HG03520 (cell line): ENCODE data around the gene TEDDM1.

Experiments
- ATAC-seq: cut with Tn5 transposase; IDR thresholded peaks from one replicate; pipeline ENCODE4 v1.9.1; 2021; ENCODE audit warnings: mild to moderate bottlenecking, moderate library complexity; ENCODE audit not compliant: unreplicated experiment

Gene TEDDM1

DNA sequence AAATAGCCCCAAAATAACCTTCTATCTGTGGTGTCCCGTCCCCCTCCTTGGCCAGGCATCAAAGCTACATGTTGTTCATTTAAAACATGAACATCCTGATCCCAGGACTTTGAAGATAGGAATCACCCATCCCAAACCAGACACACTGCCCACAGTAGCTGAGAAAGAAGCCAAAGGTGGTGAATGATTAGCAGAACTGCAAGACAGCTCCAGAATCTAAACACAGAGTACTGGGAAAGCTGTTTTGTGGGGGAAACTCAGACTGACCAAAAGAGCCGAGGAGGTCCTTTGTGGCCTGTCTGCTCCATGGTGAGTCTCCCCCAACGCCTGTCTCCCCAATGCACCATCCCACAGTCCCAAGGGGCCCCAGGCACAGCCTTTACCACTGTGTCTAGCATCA lies 7.3 kb upstream of the TEDDM1 start:
- ATAC-seq, result no peak

DNA sequence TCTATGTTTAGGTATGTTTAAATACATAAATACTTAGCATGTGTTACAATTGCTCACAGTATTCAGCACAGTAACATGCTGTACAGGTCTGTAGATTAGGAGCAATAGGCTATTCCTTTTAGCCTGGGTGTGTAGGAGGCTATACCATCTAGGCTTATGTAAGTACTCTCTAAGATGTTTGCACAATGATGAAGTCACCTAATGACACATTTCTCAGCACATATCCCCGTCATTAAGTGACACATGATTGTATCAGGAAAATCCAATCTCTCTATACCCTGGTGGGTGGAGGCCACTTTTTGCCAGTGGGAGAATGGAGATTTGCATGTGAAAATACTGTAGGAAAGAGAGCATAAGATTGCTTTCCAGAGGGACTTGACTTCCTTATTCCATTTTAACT lies 5.5 kb upstream of the TEDDM1 start:
- ATAC-seq, result no peak

DNA sequence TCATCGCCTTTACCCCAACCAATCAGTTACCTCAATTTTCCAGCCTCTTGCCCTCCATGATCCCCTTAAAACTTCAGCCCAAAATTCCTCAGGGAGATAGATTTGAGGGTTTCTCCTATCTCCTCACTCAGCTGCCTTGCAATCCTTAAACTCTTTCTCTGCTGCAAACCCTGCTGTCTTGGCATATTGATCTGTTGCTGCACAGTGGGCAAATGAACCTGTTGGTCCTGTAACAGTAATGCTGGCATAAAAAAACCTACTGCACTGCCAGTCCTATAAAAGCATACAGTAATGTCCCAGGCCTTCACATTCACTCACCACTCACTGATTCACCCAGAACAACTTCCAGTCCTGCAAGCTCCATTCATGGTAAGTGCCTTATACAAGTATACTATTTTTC lies 5.1 kb upstream of the TEDDM1 start:
- no peak for ATAC-seq

DNA sequence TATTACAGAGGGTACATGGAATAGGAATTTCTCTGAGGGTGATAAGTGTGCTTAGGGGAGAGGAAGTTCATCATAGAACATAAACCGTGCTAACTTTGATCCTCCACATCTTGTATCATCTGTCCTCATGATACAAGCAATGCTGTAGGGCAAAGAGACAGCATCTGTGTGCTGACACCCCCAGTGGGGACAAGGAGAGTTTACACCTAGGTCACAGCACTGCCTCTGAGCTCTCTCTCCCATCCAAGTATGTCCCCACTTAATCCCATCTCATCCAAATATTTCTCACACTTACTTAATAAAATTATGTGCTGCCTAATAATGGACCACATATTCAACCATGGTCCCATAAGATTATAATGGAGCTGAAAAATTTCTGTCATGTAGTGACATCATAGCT lies 4.3 kb upstream of the TEDDM1 start:
- no peak for ATAC-seq

DNA sequence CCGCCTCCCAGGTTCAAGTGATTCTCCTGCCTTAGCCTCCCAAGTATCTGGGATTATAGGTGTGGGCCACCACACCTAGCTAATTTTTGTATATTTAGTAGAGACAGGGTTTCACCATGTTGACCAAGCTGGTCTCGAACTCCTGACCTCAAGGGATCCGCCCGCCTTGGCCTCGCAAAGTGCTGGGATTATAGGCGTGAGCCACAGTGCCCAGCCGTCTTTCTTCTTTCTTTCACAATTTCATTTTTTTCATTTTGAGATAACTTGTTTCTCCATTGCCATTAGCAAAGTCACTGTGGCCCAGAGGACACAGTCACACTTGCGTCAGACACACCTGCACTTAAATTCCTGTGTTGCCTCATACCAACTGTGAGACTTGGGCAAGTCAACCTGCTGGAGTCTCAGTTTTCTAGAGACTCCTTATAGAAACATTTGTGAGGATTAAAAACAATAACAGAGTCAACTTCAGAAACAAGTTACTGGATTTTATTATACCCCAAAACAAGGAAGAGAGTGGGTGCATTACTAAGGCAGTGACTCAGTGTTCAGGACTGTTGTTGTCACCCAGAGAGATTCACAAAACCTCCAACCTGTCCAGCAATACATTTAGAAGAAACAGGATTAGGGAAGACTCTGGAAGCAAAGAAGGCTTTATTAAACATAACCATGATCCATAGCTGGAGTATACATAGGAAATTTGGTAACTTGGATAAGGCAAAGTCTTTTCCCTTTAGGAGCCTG lies 2.6 kb downstream of the TEDDM1 start:
- no peak for ATAC-seq

DNA sequence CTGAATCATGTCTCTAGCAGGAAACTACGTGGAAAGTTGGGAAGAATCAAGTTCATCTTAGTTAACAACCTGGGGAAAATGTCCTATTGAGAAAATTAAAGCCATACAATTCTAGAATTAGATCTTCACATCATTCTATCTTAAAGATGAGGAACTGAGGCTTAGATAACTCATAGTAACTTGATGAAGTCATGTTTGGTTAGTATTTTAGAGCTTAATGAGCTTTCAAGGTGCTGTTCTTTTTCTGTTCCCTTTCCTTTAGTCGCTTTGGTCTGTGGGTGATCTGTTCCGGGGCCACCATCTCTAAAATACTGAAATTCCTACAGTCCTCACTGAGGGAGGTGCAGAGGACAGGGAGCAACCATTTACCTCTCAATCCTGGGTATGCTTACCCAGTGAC lies 4.6 kb downstream of the TEDDM1 start:
- no peak for ATAC-seq

DNA sequence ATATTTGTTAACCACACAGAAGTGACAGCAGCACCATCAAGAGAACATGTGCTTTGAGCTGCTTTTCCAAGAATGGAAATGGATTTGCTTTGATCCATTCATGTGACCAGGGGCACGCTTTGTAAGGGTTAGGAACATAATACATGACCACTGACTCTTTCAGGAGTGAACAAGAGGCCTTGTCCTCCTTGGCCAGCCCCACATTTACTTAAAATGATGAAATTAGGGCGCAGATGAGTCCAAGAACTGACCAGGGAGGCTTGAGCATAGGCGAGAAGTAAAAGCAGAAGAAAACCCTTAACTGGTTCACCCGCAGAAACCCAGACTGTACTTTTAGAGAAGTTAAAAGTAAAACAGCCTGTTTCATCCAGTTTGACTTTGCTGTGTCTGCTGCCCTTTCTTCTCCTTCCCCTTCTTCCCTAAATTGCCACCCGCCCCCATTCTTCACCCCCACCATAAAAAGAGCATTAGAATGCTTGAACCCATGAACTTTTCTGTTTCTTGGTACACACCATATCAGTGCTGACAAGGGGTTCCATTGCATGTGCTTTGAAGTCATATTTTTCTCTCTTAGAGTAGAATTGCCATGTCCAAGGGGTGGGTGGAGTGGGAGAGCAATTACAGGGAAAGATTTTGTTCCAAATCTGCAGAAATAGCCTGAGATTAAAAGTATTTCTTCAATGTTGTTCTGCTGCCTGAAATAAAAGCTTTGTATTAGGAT lies 6.3 kb downstream of the TEDDM1 start:
- no peak for ATAC-seq

DNA sequence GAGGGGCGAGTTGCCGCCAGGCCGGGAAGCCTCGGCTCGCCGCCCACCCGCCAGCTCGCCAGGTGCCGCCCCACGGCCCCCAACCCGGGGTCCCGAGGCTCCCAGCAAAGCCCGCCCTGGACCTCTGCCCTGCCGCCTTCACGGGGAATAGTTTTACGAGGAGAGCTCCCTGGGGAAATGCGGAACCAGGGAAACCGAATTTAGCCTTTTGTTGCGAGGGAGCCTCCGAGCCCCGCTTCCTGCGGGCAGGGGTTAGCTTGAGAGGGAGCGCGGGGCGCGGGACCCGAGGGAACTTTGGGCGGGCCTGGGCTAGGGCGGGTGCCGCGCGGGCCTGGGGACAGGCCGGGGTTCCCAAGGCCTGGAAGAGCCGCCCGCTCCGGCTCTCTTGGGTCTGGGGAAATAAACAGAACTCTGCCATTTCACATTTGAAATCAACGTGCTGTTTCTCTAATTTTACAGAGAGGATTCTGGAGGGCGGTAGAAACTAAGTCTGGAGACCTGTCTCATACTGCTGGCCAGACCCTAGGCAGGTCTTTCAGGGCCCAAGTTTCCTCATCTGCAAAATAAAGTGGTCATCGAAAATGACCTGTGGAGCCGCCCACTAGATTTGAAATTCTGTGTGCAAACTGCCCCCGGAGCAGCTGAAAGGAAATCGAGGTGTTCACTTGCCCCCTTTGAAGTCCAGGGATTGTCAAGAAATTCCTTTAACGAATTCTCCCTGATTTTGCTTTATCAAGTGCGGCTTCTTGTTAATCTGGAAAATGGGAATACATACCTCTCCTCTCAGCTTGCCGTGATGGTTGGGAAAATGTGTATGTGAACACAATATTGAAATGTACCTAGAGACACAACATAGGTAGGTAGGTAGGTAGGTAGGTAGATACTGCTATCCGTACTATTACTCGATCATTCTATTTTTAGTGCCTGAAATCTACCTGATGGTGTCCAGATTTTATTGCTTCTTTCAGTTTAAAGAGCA lies 8.1 kb downstream of the TEDDM1 start:
- ATAC-seq, result no peak

DNA sequence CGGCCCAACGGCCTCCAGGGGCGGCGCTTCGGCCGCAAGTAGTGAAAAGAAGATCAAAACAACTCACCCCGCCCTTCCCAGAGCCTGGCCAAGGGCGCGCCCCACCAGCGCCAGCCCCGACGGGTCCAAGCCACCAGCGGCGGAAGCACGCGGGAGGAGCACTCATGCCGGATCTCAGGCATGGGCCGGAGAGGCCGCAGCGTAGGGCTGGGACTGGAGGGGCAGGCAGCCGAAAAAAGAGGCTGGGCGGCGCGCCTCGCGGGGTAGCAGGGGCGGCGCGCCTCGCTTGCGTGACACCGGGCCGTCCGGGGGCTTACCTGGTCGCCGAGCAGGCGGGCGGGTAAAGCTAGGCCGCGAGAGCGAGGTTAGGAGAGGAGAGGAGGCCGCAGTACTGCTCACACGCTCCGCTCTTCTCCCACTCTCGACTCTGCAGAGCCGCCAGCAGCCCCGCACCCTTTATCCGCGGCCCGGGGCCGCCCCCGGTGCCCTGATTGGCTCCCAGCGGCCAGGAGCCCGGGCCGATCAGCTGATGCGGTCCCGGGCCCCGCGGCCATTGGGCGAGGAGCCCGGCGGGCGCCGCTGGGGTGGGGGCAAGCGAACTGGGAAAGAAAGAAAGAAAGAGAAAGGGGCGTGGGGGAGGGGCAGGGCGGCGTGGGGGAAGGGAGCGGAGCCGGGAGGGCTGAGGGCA lies 9.0 kb downstream of the TEDDM1 start, which contains the start of gene GLUL:
GLUL (minus strand) TSS at position 429 of the 688 bp plus-strand sequence. CDS start 3,053 bp downstream, outside the sequence.
- peak; percentile 69 for ATAC-seq

DNA sequence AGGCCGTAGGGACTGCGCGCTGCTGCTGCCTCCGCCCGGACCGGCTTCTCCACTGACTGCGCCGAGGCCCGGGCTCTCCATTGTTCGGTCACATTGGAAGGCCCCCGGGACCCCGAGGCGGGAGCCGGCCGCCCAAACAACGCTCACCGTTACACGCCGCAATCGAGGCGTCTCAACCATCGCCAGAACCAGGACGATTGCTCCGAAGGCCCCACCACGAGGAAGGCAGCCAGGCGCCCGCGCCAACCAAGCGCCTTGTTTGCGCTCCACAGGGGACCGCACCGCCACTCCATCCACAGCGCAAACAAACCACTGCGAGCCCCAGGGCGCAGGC lies 9.5 kb downstream of the TEDDM1 start:
- ATAC-seq, result no peak

DNA sequence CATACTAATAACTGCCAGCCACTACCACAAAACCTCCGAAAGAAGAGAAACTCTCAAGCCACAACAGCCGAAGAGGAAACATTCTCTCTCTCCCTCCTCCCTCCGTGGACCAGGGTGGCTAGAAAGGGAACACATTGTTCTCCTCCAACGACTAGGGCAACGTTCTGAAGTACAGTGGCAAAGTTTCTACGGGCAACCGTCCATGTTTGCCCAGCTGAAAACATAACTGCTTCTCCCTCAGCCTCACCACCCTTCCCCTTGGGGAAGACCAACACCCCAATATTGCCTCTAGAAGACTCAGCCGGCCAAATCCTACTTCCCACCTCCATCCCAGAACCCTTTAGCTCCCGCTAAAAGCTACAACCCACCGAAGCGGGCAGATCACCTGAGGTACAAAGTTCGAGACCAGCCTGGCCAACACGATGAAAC lies 10.8 kb downstream of the TEDDM1 start:
- no peak for ATAC-seq

DNA sequence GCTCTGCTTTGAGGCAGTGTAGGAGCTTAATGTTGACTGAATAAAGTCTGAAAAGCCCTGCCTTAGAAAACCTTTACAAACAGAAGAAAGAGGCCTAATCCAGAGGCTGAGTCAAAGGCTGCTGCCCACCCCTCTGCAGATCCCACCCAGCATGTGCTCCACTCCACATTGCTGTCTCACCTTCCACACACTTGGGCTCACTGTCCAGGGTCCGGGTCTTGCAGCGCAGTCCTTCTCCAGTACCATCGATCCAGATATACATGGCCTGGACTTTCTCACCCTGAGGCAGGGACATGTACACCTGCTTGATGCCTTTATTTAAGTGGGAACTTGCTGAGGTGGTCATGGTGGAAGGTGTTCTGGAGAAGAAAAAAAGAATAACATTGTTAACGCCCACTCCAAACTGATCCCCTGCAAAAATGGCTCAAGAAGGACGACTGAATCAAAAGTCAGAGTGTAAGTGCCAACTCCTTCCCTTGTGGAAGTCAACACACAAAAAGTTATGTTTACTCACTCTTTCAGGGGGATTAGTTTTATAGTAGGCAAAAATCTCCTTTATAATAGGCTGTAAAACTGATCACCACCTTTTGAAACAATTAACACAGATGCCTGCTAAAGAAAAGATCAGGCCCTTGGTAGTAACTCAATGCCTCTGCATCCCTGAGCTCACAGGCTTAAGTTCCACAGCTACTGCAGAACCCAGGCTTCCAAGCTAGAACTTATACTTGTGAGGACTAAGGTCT lies 11.9 kb downstream of the TEDDM1 start:
- ATAC-seq, result no peak

DNA sequence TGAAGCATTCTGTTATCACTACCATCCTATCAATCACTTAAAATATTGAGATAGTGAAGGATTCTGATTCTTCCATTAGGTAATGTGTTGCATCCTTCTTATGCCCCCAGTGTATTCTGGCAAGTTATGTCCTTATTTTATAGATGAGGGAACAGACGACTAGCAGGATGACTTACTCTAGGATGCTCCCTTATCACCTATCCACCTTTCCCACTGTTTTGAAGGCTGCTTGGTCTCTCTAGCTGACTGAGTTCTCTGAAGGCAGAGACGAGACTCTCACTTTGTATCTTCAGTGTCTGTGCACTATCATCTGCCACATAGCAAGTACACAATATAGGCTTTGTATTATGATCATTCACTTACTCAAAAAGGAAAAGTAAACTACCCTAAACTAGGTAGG lies 12.9 kb downstream of the TEDDM1 start:
- no peak for ATAC-seq

DNA sequence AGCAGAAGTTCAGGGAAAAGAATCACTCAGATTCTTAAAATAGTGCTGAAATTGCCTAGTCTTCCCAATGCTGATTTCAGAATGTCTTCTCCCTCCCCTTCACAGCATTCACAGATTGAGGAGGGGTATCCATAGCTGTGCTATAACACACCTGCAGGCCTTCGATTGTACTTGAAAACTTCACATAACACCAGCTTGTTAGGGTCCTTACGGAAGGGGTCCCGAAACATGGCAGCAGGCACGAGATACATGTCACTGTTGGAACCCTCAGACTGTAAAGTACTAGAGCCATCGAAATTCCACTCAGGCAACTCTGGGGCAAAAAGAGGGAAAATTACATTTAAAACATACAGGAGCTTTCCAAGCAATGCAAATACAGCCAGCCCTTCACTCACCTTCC lies 13.5 kb downstream of the TEDDM1 start:
- no peak for ATAC-seq

DNA sequence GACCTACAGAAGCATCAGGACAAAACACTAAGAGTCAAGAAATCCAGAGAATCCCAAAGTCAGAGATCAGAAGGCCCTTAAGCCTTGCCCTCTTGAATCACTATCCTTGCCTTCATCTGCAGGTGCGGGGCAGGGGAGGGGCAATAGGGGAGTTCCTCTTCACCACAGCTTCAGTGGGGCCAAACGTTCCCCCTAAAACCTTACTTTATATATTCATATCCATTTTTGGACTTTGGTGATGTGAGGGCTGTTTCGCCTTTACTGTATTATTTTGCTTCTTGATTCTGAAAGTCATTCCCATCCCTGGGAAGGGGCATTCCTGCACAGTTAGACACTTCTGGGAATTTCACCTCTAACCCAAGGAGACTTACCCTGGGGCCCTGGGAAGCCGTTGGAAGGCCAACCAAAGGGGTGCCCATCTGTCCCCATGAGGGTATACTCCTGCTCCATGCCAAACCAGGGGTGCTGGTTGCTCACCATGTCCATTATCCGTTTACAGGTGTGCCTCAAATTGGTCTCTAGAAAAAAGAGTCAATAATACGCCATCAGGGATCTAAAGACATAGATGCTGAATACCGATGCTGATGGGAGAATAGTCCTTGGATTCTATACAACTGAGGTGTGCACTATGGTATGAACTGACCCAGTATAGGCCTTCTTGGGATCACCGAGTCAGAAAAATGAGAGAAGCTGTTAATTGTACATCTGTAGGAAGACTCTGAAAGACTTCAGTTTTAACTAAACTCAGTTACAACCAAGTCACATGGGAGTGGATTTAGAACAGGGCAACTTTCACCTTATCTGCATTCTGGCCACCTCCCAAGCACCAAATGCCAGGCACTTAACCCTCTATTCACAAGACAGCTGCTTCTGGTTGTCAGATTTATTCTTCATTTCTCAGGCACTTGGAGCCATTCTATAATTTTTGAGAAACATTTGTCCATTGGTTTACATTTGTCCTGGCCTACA lies 14.3 kb downstream of the TEDDM1 start:
- ATAC-seq, result no peak

DNA sequence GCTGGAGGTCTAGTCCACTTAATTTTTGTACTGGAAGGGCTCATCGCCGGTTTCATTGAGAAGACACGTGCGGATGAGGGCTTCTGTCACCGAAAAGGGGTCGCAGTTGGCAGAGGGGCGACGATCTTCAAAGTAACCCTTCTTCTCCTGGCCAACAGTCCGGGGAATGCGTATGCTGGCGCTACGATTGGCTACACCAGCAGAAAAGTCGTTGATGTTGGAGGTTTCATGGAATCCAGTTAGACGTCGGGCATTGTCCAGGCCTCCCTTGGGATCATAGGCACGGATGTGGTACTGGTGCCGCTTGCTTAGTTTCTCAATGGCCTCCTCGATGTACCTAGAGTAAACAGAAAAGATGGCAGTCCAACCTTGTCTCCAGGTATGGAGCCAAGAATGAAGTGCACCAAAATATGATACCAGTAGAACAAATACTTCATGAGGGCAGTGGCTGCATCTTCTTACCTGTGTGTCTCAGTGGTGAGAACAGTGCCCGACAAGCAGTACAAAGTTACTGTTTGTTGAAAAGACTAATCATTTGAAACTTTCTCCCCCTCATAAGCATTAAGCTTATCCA lies 16.0 kb downstream of the TEDDM1 start:
- ATAC-seq, result no peak

DNA sequence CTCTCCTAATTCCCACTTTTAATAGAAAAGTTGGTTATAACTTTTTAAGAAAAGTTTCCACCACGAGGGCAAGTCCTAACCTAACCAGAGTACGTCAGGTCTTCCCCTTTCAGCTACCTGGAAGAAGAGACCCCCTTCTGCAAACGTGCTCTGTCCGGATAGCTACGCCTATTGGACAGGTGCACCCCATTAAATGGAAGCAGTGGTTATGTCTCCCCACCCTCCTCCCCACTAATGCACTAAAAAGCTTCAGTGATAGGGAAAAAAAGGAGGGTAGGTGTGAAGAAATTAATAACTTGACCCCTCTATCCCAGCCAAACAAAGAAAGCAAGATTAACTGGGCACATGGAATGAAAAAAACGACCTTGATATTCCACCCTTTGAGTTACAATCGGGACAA lies 16.5 kb downstream of the TEDDM1 start:
- ATAC-seq, result no peak

DNA sequence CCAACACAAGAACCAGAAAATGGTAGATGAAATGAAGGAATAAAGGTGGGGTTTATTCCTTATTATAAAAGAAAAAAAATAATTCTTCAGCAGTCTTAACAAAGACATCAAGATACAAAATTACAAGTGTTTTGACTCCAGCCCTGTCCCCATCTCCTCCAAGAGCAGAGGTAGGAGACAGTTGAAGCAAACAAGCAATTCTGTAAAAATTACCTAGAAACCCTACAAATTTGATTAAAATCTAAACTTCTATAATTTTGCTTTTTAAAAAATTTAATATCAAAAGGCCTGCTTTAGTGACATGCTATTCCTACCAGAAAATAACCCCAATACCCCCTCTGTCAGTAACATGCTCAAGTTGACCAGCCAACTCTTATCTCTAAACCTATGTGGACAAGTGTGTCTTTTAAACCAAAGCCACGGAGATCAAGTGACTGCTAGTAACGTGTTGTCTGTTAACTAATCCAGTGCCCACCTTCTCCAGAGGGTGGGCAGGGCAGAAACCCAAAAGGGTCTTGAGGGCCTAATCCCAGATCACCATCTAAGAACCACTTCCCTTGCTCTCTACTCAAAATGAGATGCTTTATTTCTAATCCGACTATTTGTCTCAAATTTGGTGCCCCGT lies 17.3 kb downstream of the TEDDM1 start:
- ATAC-seq, result no peak
